Right atrium auricular region (tissue), 2 donors: ENCODE data around the gene PLAAT2. TPM values are rescaled to one million over a fixed set of nuclear protein-coding genes. Genes with fewer than 3 reads are reported as not detected.
A peak's percentile ranks its signal among the peaks of the same experiment; 100 is the strongest.

Experiments used
- DNase-seq: peaks from one replicate; pipeline ENCODE4 v3.0.0-alpha.2; 2019; ENCODE audit warnings: low spot score
- H3K27ac ChIP-seq, 2 donors: fragments of 200-600 bp; sonication (generic); 1 replicate in 1 of 2; 2 replicates in 1 of 2; pipeline ENCODE4 v1.5.1; 2016 to 2019
- H3K27me3 ChIP-seq, 2 donors: fragments of 200-600 bp; sonication (generic); one replicate each; pipeline versions ENCODE4 v1.5.1 to v1.6.0; 2017 to 2019
- H3K36me3 ChIP-seq: fragments of 200-600 bp; sonication (generic); one replicate; pipeline ENCODE4 v1.5.1; 2016
- H3K4me1 ChIP-seq, 2 donors: fragments of 200-600 bp; sonication (generic); one replicate each; pipeline versions ENCODE4 v1.5.1 to v1.6.0; 2017 to 2019
- H3K4me3 ChIP-seq, 2 donors: fragments of 200-600 bp; sonication (generic); 1 replicate in 1 of 2; 2 replicates in 1 of 2; pipeline ENCODE4 v1.5.1; 2017 to 2019; ENCODE audit warnings: mild to moderate bottlenecking in 1 of 2, moderate library complexity in 1 of 2
- H3K9me3 ChIP-seq, 2 donors: fragments of 200-600 bp; sonication (generic); one replicate each; pipeline ENCODE4 v1.5.1; 2019
- total RNA-seq, 2 donors: library from RNA; depleted of rRNA; stranded (reverse); fragments of >200 nt; gene quantifications; one replicate each; pipeline ENCODE4 v1.1.0, GENCODE V29; 2016
- TF ChIP-seq, protein P1 (sequence below), 2 donors: fragments of 200-600 bp; sonication (generic); IDR thresholded peaks; one replicate each; pipeline ENCODE4 v1.5.1; 2019; ENCODE audit warnings: antibody characterized with exemption in 2 of 2

Gene PLAAT2
- total RNA-seq, 2 donors from 2014 or later = not detected

DNA sequence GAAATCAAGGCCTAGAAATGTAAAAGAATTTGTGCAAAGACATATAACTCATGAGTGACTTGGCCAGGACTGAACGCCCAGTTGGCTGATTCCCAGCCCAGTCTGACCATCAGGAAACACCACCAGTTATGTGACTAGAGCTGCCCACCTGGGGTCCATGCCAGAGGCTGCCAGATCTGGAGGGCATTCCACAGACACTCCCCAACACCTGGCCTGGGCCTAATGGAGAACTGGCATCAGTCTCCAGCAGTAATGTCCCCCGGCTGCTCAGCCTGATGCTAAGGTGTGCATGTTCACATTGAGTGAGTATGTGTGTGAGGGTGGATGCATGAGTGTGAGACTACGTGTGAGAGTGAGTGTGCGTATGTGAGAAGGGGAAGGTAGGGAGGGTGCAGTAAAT is 35.4 kb upstream of the PLAAT2 start:
- Histone ChIP-seq H3K36me3 (peaks cover 30% of the 10 kb centered on the region), H3K27me3 (no peaks in the 10 kb centered on the region), H3K9me3 (no peaks in the 10 kb centered on the region), H3K4me1 (peaks cover 0 to 17% of the 10 kb centered on the region in 2 donors), H3K27ac (no peak overlapping the region), H3K4me3 (no peak overlapping the region)
- TF ChIP-seq, protein P1, sequence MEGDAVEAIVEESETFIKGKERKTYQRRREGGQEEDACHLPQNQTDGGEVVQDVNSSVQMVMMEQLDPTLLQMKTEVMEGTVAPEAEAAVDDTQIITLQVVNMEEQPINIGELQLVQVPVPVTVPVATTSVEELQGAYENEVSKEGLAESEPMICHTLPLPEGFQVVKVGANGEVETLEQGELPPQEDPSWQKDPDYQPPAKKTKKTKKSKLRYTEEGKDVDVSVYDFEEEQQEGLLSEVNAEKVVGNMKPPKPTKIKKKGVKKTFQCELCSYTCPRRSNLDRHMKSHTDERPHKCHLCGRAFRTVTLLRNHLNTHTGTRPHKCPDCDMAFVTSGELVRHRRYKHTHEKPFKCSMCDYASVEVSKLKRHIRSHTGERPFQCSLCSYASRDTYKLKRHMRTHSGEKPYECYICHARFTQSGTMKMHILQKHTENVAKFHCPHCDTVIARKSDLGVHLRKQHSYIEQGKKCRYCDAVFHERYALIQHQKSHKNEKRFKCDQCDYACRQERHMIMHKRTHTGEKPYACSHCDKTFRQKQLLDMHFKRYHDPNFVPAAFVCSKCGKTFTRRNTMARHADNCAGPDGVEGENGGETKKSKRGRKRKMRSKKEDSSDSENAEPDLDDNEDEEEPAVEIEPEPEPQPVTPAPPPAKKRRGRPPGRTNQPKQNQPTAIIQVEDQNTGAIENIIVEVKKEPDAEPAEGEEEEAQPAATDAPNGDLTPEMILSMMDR (IDR thresholded peaks at IDR 0.05) = no peak
- DNase-seq = no peak

DNA sequence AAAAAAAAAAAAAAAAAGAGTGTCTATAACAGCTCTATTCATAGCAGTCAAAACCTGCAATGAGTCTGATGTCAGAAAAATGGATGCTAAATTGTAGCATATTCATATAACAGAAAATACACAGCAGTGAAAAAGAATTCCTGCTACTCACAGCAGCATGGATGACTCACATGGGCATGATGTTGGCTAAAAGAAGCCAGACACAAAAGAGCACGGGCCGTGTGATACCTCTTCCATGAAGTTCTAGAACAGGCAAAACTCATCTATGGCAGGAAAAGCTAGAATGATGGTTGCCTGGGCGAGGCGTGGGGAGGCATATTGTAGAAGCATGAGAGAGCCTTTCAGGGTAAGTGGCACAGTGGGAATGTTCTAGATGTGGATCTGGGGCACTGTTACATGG is 32.1 kb upstream of the PLAAT2 start:
- TF ChIP-seq, protein P1 (IDR thresholded peaks at IDR 0.05) = no peak
- H3K9me3 ChIP-seq = no peaks in the 10 kb centered on the region
- no peak overlapping the region for H3K27ac ChIP-seq
- H3K36me3 ChIP-seq = peaks cover 61% of the 10 kb centered on the region
- no peaks in the 10 kb centered on the region for H3K27me3 ChIP-seq
- H3K4me1 ChIP-seq = no peaks in the 10 kb centered on the region
- no peak overlapping the region for H3K4me3 ChIP-seq
- DNase-seq = no peak

DNA sequence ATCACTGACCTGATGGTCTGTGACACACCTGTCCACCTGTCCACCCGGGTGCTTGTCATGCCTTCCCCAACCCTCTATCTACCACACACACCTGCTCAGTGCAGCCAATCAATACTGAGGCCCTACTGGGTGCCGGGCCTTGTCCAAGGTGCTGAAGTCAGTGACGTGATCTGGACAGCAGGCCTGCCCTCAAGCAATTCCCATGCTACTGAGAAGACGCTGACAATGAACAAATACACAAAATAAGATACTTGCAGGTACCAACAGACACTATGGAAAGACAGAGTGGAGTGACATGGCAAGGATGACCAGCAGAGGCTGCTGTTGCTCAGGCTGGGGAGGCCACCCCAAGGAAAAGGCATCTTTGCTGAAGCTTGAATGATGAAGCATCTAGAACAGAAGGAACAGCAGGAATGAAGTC is 29.8 kb upstream of the PLAAT2 start:
- no peaks in the 10 kb centered on the region for H3K27me3 ChIP-seq
- TF ChIP-seq, protein P1 (IDR thresholded peaks at IDR 0.05) = peak in 1 of 2 donors; percentile 51
- DNase-seq = no peak
- H3K4me1 ChIP-seq = no peaks in the 10 kb centered on the region
- H3K4me3 ChIP-seq = no peak overlapping the region
- H3K36me3 ChIP-seq = peaks cover 77% of the 10 kb centered on the region
- H3K27ac ChIP-seq = no peak overlapping the region
- H3K9me3 ChIP-seq = no peaks in the 10 kb centered on the region

DNA sequence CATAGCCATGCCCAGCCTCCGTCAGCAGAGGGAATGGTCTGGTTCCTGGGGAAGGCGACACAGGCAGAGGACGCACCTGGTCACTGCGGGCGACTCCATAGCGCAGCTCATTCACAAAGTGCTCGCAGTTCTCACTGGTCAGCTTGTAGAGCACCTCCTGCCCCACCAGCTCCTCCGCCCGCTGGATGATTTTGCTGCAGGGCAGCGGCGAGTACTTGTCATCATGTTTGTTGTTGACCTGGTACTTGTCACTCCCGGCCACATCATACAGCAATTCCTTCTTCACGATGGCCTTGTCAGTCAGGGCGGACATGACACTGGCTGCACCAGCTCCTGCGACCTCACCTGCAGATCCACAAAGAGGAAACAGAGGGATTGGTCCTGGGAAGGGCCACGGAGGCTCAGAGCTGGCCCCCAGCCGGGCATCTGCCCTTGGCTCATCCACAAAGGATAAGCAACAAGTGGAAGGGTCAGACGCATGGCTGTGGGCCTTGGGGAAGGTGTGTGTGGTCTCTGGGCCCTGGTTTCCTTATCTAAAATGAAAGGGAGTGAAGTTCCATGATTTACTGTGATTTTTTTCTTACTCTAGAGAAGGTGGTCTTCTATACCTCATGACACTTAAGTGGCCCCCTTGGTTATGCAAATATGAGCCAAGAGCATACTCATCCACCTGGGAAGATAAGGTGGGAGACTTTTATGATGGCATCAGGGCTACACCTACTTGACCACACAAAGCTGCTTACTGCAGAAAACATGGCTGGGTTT is 27.0 kb upstream of the PLAAT2 start:
- Histone ChIP-seq H3K27me3 (no peaks in the 10 kb centered on the region), H3K4me3 (no peak overlapping the region), H3K27ac (no peak overlapping the region), H3K4me1 (peaks cover 0 to 8% of the 10 kb centered on the region in 2 donors), H3K9me3 (no peaks in the 10 kb centered on the region), H3K36me3 (peaks cover 78% of the 10 kb centered on the region)
- TF ChIP-seq, protein P1 (IDR thresholded peaks at IDR 0.05) = no peak
- no peak for DNase-seq

DNA sequence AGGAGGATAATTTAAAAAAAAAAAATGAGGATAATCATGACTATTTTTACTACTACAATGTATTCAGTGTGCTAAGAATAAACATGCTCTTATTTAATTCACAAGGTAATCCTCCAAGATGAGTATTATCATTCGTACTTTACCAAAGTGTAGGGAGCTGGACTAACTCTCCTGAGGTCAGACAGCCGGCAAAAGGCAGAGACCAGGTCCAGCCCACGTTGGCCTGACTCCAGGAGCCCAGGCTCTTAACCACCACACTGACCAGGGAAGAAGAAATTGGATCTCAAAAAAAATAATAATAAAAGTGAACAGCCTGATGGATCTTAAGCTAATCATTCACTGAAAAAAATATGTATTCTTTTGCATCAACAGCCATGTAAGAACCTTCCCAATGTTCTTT is 25.8 kb upstream of the PLAAT2 start:
- TF ChIP-seq, protein P1 (IDR thresholded peaks at IDR 0.05) = no peak
- no peak overlapping the region for H3K4me3 ChIP-seq
- no peaks in the 10 kb centered on the region for H3K9me3 ChIP-seq
- no peaks in the 10 kb centered on the region for H3K27me3 ChIP-seq
- H3K36me3 ChIP-seq = peaks cover 77% of the 10 kb centered on the region
- peaks cover 0 to 8% of the 10 kb centered on the region in 2 donors for H3K4me1 ChIP-seq
- no peak overlapping the region for H3K27ac ChIP-seq
- DNase-seq = no peak
